Liver (tissue), 3 donors: ENCODE data around the gene CATSPER4.

Experiments
- CTCF ChIP-seq: fragments of 150-350 bp; IDR thresholded peaks from 2 replicates; pipeline ENCODE4 v1.5.1; 2017; ENCODE audit warnings: improper control_type of control experiment, low read depth, low read length; ENCODE audit not compliant: missing input control
- EGR1 ChIP-seq, 2 donors: IDR thresholded peaks; 2 replicates each; pipeline ENCODE4 v1.6.1; 2016 to 2018; ENCODE audit warnings: antibody characterized with exemption in 2 of 2, low read depth in 2 of 2
- GABPA ChIP-seq, 2 donors: IDR thresholded peaks in 1 of 2; conservative IDR thresholded peaks in 1 of 2; 2 replicates each; pipeline ENCODE4 v1.6.1; 2016; ENCODE audit warnings: antibody characterized with exemption in 2 of 2, mild to moderate bottlenecking in 1 of 2, moderate library complexity in 1 of 2
- HNF4A ChIP-seq, 2 donors: conservative IDR thresholded peaks; 2 replicates each; pipeline ENCODE4 v1.6.1; 2016; ENCODE audit warnings: antibody characterized with exemption in 2 of 2, mild to moderate bottlenecking in 2 of 2
- JUND ChIP-seq, 2 donors: IDR thresholded peaks; 2 replicates each; pipeline ENCODE4 v1.6.1; 2016; ENCODE audit warnings: antibody characterized with exemption in 2 of 2
- MAX ChIP-seq: IDR thresholded peaks from 2 replicates; pipeline ENCODE4 v1.6.1; 2016; ENCODE audit warnings: antibody characterized with exemption
- RAD21 ChIP-seq, 2 donors: IDR thresholded peaks; 2 replicates each; pipeline ENCODE4 v1.6.1; 2016; ENCODE audit warnings: antibody characterized with exemption in 2 of 2, mild to moderate bottlenecking in 2 of 2
- REST ChIP-seq: IDR thresholded peaks from 2 replicates; pipeline ENCODE4 v1.6.1; 2016; ENCODE audit warnings: antibody characterized with exemption, mild to moderate bottlenecking
- RXRA ChIP-seq, 2 donors: IDR thresholded peaks; 2 replicates each; pipeline ENCODE4 v1.6.1; 2017 to 2018; ENCODE audit warnings: antibody characterized with exemption in 2 of 2, mild to moderate bottlenecking in 1 of 2
- SP1 ChIP-seq: IDR thresholded peaks from 2 replicates; pipeline ENCODE4 v1.6.1; 2018; ENCODE audit warnings: antibody characterized with exemption, mild to moderate bottlenecking
- donor health status: healthy.
- donor health status: healthy.

GRCh38 chr1:26233903-26234643 is 43.7 kb downstream of the CATSPER4 start, which contains the start of gene CEP85:
- TF ChIP-seq CTCF (peak; percentile 90), RAD21 (IDR thresholded peaks at IDR 0.05) (peak; percentile 80 to 81), MAX (peak; percentile 63), REST (peak; percentile 27), GABPA (IDR thresholded peaks at IDR 0.05 in 1 of 2, conservative IDR thresholded peaks at IDR 0.05 in 1 of 2) (no peak), SP1 (peak; percentile 91), JUND (IDR thresholded peaks at IDR 0.05) (no peak), EGR1 (IDR thresholded peaks at IDR 0.05; ENCODE audit: low read depth in 2 of 2) (peak; percentile 91 to 94), HNF4A (conservative IDR thresholded peaks at IDR 0.05) (peak; percentile 55 to 74), RXRA (IDR thresholded peaks at IDR 0.05) (peak in 1 of 2 donors; percentile 54)
